ENCODE results near the gene CC2D1B.

GRCh38 chr1:52355847-52356505, 10.0 kb downstream of the CC2D1B start:
- no peak for TF ChIP-seq POLR2A (IDR thresholded peaks at IDR 0.05; ENCODE audit: extremely low read depth, insufficient read length)
- no peak for TF ChIP-seq CTCF (IDR thresholded peaks at IDR 0.05; ENCODE audit: low read depth, low read length)

Data from NB4 (cell line).